GM21786 (cell line): ENCODE results near the gene HIGD1C.

Experiments
- ATAC-seq: cut with Tn5 transposase; IDR thresholded peaks from one replicate; pipeline ENCODE4 v1.9.1; 2021; ENCODE audit not compliant: unreplicated experiment

HIGD1C gene

DNA sequence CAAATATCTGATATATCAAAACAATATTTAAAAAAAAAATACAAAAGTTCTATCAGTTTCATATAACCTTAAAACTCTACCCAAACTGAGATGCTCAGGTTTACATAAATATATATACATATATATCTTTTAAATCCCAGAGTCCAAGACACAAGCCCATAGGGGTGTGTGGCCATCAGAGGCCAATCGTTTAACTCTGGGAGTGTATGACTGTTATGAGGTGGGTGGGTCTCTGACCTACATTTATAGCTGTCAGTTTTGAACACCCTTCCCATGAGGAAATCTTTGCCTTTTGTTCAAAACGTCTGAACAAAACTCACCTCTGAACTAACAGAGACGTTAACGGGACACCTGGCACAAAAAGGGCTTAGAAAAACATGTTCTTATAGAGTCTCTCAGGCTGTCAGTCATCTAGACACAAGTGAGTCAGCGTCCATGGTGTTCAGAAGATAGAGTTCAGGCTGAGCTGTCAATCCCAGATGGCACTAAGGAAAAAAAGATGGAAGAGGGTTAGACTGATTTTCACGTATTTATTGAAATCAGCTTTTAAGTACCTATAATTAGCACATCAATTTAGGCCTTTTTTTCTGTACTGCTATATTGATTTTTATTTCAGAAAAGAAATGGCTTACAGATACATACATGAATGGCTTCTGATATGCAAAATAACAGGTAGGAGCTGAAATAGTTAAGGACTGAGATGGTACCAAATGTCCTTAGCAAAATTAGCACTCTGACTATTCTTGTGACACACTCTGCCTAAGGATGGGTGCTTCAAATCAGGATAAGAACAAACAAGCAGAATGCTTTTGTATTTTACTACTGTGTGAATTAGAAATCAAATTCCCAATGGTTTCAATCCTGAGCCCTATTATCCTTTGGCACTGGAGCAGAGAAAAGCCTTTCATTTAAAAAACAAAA, 29.2 kb downstream of the HIGD1C start:
- ATAC-seq: no peak

DNA sequence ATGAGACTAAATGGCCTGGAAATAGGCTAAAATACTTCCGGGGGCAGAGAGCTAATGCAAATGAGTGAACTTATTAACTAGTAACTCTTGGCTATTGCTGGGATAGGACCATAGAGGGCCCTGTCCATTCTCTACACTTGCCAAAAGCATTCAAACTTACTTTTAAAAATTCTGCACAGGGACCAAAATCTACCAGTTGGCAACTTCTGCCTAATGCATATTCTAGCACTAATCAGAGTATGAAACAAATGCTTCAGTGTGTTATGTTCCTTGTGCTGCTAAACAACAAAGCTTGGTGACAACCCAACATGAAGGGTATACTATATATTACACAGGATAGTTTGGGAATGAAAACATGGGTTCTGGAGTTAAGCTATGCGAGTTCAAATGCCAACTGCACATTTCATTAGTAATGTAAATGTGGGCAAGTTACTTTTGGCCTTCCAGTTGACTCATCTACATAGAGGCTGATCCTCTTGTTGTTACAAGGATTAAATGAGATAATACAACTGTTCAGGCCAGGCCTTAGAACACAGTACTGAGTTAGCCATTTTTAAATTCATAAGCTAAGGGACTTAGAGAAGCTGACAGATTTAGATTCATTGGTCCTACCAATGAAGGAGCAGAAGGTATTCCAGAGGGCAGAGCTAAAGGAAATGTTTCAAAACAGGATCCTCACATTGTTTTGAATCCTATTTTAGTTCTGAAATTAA, 32.4 kb downstream of the HIGD1C start:
- no peak for ATAC-seq

DNA sequence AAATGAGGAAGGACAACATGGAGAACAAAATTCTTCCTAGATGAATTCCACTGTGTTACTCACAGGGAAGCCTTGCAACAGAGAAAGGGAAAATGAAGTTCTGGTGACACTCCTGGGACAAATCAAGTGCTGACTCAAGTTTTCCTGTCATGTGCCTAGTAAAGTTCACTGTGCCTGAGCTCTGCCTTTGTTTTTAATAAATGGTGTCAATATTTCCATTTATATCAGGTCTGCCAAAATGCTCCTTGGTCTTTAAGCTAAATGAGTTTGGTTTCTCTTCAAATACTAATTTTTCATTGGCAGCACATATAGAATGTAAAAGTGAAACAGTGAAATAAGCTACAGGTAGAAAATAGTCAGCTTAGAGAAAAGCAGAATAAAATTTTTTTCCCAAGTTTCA, 33.0 kb downstream of the HIGD1C start:
- no peak for ATAC-seq

GRCh38 chr12:50986966-50987737, 34.8 kb downstream of the HIGD1C start:
- ATAC-seq: no peak

DNA sequence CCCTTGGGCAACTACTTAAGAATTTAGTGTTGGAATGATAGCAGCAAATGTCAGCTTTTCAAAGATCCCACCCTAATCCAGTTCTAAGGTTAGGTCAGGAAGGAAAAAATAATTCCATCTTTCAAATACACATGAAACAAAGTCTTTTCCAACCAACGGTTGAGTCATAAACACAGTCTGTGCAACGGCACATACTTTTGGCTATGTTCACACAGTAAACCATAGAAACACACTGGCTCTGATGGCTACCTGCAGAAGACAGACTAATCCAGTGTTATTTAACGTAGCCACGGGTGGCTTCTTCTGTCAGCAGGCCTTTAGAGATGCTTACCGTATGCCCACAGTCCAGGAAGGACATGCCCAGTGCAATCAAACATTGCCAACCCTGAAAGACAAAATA, 35.7 kb downstream of the HIGD1C start:
- ATAC-seq: no peak

DNA sequence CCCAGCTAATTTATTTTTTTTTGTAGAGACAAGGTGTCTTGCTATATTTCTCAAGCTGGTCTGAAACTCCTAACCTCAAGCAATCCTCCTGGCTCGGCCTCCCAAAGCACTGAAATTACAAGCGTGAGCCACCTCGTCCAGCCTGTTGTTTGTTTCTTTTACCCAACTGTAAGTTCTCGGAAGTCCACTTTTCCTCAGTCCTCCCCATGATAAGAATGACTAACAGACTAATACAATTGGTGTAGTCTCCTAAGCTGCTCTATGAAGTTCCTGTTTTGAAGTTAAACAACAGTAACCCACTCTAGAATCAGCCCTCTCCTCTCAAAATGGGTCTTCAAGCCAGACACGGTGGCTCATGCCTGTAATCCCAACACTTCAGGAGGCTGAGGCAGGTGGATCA, 36.5 kb downstream of the HIGD1C start:
- ATAC-seq: no peak

- ATAC-seq: no peak
Measured at GRCh38 chr12:50990147-50990727, 37.9 kb downstream of the HIGD1C start.

- no peak for ATAC-seq
Measured at GRCh38 chr12:50990791-50991190, 38.4 kb downstream of the HIGD1C start.

- ATAC-seq: no peak
Measured at GRCh38 chr12:50991291-50991690, 38.9 kb downstream of the HIGD1C start.

DNA sequence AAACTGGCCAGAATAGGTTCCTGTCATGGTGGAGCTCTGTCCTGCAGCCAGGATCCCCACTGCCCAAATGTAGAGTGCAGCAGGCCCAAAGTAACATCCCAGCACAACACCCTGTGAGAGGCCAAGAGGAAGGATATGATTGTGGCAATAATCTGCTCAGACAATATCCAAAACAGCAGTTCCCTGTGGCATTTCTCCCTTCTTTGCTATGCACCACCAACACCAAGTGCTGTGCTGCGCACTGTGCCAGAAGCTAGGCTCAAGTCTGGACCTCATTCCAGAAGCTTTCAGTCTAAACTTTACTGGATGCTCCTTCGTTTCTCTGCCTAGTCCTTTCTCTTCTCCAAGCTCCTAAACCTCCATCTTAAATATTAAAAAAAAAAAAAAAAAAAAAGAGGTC, 40.5 kb downstream of the HIGD1C start:
- no peak for ATAC-seq

GRCh38 chr12:50999093-50999492, 46.7 kb downstream of the HIGD1C start:
- ATAC-seq: no peak

DNA sequence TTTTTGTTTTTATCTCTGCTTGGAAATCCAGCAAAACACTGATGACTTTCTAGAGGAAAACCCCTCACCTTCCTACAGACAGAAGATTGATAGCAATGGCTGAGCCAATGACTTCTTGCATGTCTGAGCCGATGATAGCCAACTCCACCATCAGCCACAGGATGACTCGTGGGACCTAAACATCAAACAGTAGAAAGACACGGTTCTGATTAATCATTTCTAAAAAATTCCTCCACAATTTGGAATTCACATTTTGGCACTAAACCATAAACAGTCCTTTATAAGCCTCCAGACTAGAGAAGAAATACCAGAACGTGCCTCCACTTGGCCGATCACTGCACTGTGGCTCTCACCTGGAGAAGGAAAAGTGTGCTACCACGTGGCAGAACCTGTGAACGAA, 47.9 kb downstream of the HIGD1C start:
- ATAC-seq: no peak

DNA sequence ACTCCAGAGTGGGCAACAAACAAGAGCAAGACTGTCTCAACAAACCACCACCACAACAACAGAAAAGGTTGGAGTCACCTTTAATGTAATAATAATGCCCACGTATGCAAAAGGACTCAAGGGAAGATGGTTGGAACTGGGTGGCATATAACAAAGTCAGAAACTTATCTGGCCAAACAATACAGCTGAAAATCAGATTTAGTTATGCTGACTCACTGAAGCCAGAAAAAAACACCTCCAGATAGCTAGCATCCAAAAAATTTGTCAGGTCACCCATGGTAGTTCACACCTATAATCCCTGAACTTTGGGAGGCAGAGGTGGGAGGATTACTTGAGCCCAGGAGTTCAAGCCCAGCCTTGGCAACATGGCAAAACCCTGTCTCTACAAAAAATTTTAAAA, 49.5 kb downstream of the HIGD1C start:
- no peak for ATAC-seq

- ATAC-seq: no peak
Measured at GRCh38 chr12:51004504-51004903, 52.2 kb downstream of the HIGD1C start.

GRCh38 chr12:51005030-51005429, 52.7 kb downstream of the HIGD1C start:
- ATAC-seq: no peak

DNA sequence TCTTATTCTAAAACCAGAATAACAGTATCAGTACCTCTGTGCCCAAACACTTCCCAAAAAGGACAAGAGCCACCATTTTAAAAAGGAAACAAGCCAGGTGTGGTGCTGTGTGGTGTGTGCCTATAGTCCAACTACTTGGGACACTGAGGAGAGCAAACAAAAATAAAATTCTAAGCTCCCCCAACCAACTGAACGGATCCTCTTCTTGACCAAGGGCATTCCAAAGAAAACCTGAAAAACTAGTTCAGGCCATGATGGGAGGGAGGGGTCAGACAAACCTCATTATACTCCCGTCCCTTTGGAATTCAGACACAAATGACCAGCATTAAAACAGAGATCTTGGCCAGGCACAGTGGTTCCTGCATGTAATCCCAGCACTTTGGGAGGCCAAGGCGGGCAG, 53.3 kb downstream of the HIGD1C start:
- no peak for ATAC-seq

- ATAC-seq: no peak
Measured at GRCh38 chr12:51008329-51009055, 56.1 kb downstream of the HIGD1C start.

- ATAC-seq: no peak
Measured at GRCh38 chr12:51009056-51009440, 56.7 kb downstream of the HIGD1C start.

GRCh38 chr12:51011955-51012354, 59.6 kb downstream of the HIGD1C start:
- ATAC-seq: no peak

DNA sequence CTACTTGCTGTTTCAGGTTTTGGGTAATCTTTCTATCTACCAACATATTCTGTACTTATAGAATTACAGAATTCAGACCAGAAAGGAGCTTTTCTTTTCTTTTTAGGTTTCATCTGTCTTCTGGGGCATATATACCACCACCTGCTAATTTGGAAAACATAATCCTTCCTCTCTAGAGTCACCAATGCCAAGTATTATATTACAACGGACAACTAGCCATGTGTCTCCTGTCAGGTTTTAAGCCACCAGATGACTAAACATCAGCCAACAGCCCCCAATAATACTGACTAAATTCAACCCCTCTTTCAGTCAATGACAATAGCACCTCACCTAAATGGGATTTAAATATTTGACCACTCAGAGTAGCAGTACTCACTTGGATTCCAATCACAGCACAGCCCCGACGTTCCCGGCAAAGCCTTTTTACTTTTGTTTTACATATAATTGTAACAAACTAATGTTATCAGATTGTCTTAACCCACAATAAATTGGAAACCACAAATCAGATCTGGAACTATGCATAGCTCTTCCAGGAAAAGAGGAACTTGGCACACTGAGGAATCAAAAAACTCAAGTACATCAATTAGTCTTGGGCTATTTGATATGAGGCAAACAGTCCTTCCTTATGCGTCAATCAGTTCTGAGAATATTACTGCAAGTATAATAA, 60.4 kb downstream of the HIGD1C start:
- no peak for ATAC-seq
